WTC11 (cell line): Measurements from ENCODE around the gene CSNK2B. TPM values are rescaled to one million over a fixed set of nuclear protein-coding genes. Genes with fewer than 3 reads are reported as not detected.

ENCODE experiments used
- ATAC-seq: fragments of 200-7000 bp; cut with Tn5 transposase; 2 replicates; pipeline ENCODE4 v1.10.0; 2021; ENCODE audit warnings: mild to moderate bottlenecking, moderate library complexity
- CTCF ChIA-PET: fragments of 300-600 bp; sonication (Branson Sonifier 250); formaldehyde crosslinking; loops from one replicate; lab custom pipeline; 2021; ENCODE audit warnings: antibody characterized with exemption; lab: Charles Lee
- POLR2A ChIA-PET: fragments of 350-600 bp; sonication (Branson Sonifier 250); formaldehyde crosslinking; loops from one replicate; lab custom pipeline; 2021; ENCODE audit warnings: antibody characterized with exemption; lab: Charles Lee
- DNase-seq: peaks from one replicate; pipeline ENCODE4 v3.0.0; 2021; ENCODE audit warnings: low spot score
- H3K27ac Mint-ChIP-seq: 2 replicates; pipeline ENCODE4 v1.8.0; 2021; ENCODE audit warnings: mixed read lengths
- H3K27me3 Mint-ChIP-seq: 2 replicates; pipeline ENCODE4 v1.8.0; 2021; ENCODE audit warnings: low read depth, mild to moderate bottlenecking, moderate library complexity, mixed read lengths
- H3K36me3 Mint-ChIP-seq: 2 replicates; pipeline ENCODE4 v1.8.0; 2021; ENCODE audit warnings: mixed read lengths
- H3K4me1 Mint-ChIP-seq: 2 replicates; pipeline ENCODE4 v1.8.0; 2022; ENCODE audit warnings: mixed read lengths
- H3K4me3 Mint-ChIP-seq: 2 replicates; pipeline ENCODE4 v1.8.0; 2021; ENCODE audit warnings: mild to moderate bottlenecking, moderate library complexity, mixed read lengths
- H3K9me3 Mint-ChIP-seq: 2 replicates; pipeline ENCODE4 v1.8.0; 2021; ENCODE audit warnings: mixed read lengths
- ARID4B ChIP-seq: sonication (generic); formaldehyde crosslinking; IDR thresholded peaks from 2 replicates; pipeline ENCODE4 v1.8.0; 2023; ENCODE audit warnings: missing genetic modification reagents, mild to moderate bottlenecking, borderline replicate concordance
- ATF3 ChIP-seq: sonication (generic); formaldehyde crosslinking; conservative IDR thresholded peaks from 2 replicates; pipeline ENCODE4 v1.8.1; 2022; ENCODE audit warnings: mild to moderate bottlenecking, missing genetic modification reagents
- CDX4 ChIP-seq: fragments of 250-450 bp; sonication (Bioruptor Pico); IDR thresholded peaks from 2 replicates; pipeline ENCODE4 v1.9.0; 2021; ENCODE audit warnings: moderate library complexity, mild to moderate bottlenecking, inconsistent platforms, borderline replicate concordance
- ETV6 ChIP-seq: sonication (generic); formaldehyde crosslinking; IDR thresholded peaks from 2 replicates; pipeline ENCODE4 v1.8.1; 2022; ENCODE audit warnings: mild to moderate bottlenecking, missing genetic modification reagents
- NFYB ChIP-seq: sonication (generic); formaldehyde crosslinking; conservative IDR thresholded peaks from 2 replicates; pipeline ENCODE4 v1.8.0; 2022; ENCODE audit warnings: low read depth, missing genetic modification reagents
- NR1H2 ChIP-seq: sonication (generic); formaldehyde crosslinking; IDR thresholded peaks from 2 replicates; pipeline ENCODE4 v1.9.0; 2021; ENCODE audit warnings: mild to moderate bottlenecking, moderate library complexity, missing genetic modification reagents
- NR3C1 ChIP-seq: sonication (generic); formaldehyde crosslinking; conservative IDR thresholded peaks from 2 replicates; pipeline ENCODE4 v1.8.1; 2023; ENCODE audit warnings: low read depth, mild to moderate bottlenecking, missing genetic modification reagents
- TEAD4 ChIP-seq: sonication (generic); formaldehyde crosslinking; IDR thresholded peaks from 2 replicates; pipeline ENCODE4 v1.8.0; 2022; ENCODE audit warnings: mild to moderate bottlenecking, missing genetic modification reagents
- USF1 ChIP-seq: sonication (generic); formaldehyde crosslinking; IDR thresholded peaks from 2 replicates; pipeline ENCODE4 v1.8.0; 2022; ENCODE audit warnings: mild to moderate bottlenecking, missing genetic modification reagents
- ZBTB21 ChIP-seq: sonication (generic); formaldehyde crosslinking; IDR thresholded peaks from 2 replicates; pipeline ENCODE4 v1.8.1; 2023; ENCODE audit warnings: mild to moderate bottlenecking, missing genetic modification reagents, borderline replicate concordance
- total RNA-seq: library from RNA; stranded (reverse); gene quantifications from 3 replicates; pipeline ENCODE4 v1.2.3, GENCODE V29; 2021

CSNK2B gene
- total RNA-seq, 1 experiment from 2014 or later: 183 TPM

GRCh38 chr6:31645325-31645724 is 20.6 kb upstream of the CSNK2B start (continued):
- TF ChIP-seq ARID4B (CRISPR knock-in tag) (no peak), USF1 (no peak), NR1H2 (CRISPR knock-in tag) (no peak), ZBTB21 (CRISPR knock-in tag) (no peak), CDX4 (CRISPR knock-in tag) (no peak), ATF3 (CRISPR knock-in tag) (no peak), NR3C1 (CRISPR knock-in tag) (no peak)

GRCh38 chr6:31651602-31652191 is 14.2 kb upstream of the CSNK2B start:
- Mint-ChIP-seq H3K4me3 (peak overlapping the region; percentile 91), H3K27ac (peak overlapping the region; percentile 100), H3K9me3 (no peaks in the 10 kb centered on the region), H3K4me1 (peaks cover 20% of the 10 kb centered on the region), H3K36me3 (peaks cover 39% of the 10 kb centered on the region), H3K27me3 (no peaks in the 10 kb centered on the region)
- peak; percentile 57 for ATAC-seq
- POLR2A ChIA-PET: interaction anchor here (0.8 to 2.1 kb wide), 12 partner anchors 9 to 176 kb away, joined by 3 to 11 read pairs (median 4); partner anchors contain the start of genes C6orf47, CLIC1, DDAH2 and DDX39B
- CTCF ChIA-PET: interaction anchor here (0.7 to 2.3 kb wide), 11 partner anchors 8 to 179 kb away, joined by 3 to 14 read pairs (median 4); partner anchors contain the start of genes ATP6V1G2, C6orf47 and GPANK1
- peak; percentile 67 for DNase-seq
- TF ChIP-seq NFYB (CRISPR knock-in tag) (peak; percentile 5; the same call in 1 of the 2 replicates), CDX4 (CRISPR knock-in tag) (no peak)

GRCh38 chr6:31652925-31653724 is 12.8 kb upstream of the CSNK2B start:
- peak overlapping the region; percentile 91 for H3K4me3 Mint-ChIP-seq

More at GRCh38 chr6:31652925-31653724, 12.8 kb upstream of the CSNK2B start:
- TF ChIP-seq TEAD4 (CRISPR knock-in tag) (no peak), ETV6 (CRISPR knock-in tag) (peak; percentile 10; the same call in 1 of the 2 replicates)
- Mint-ChIP-seq H3K4me1 (peaks cover 20% of the 10 kb centered on the region), H3K27ac (peak overlapping the region; percentile 100), H3K9me3 (no peaks in the 10 kb centered on the region), H3K27me3 (no peaks in the 10 kb centered on the region), H3K36me3 (peaks cover 26% of the 10 kb centered on the region)
- ChIA-PET CTCF (interaction anchor here (0.6 to 2.3 kb wide), 8 partner anchors 8 to 210 kb away, joined by 3 to 14 read pairs (median 5); partner anchors contain the start of genes C6orf47, GPANK1 and NEU1), POLR2A (interaction anchor here (0.6 to 2.1 kb wide), 11 partner anchors 8 to 210 kb away, joined by 3 to 11 read pairs (median 4); partner anchors contain the start of genes ATP6V1G2, C6orf47, DDAH2 and DDX39B)
- DNase-seq: peak; percentile 81
- ATAC-seq: peak; percentile 79
